Measurements from ENCODE around the gene AIG1. TPM values are rescaled to one million over a fixed set of nuclear protein-coding genes. Genes with fewer than 3 reads are reported as not detected.

AIG1 gene
- total RNA-seq, 1 donor: 9.8 TPM

DNA sequence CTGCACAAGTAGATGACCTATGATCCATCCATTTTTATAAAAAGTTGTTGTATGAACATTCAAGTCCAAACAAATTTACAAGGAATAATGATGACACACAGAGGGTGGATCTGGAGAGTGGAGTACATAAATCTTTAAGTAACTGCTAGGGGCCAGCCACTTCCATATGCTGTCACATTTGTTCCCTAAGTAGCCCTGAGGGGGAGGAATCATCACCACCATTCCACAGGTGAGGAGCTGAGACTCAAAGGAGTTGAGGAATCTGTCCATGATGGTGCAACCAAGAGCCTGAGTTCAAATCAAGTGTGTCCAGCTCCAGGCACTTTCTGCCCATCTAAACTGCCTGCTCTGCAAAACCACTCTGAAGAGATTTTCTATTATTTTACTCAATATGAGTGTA lies 132.1 kb downstream of the AIG1 start:
- no peaks in the 10 kb centered on the region for H3K9me3 ChIP-seq (ENCODE audit: low read depth, low read length)
- H3K27me3 ChIP-seq (ENCODE audit: insufficient read depth, low read length): no peaks in the 10 kb centered on the region
- no peaks in the 10 kb centered on the region for H3K4me1 ChIP-seq (ENCODE audit: insufficient read depth, low read length)
- H3K4me3 ChIP-seq (ENCODE audit: low read length): no peak overlapping the region

DNA sequence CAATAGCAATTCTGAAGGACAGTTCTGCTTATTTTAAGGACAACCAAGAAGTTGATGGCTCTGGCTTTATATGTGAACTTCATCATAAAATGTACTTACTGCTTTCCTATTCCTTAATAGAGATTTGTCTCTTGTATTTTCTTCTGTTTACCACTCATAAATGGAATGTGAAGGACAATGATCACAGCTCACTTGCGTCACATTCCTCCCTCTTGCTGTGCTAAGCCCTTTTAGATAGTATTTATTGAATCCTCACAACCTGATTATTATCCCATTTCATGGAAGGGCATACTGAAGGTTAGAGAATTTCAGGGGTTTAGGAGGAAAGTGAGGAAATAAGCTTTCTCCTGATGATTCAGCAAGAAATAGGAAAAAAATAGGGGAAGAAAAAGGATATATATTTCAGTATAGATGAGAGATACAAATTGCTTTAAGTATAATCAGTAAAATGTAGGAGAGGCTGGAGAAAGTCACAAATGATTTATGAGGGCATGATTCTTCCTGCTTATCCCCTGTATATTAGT lies 132.9 kb downstream of the AIG1 start:
- Histone ChIP-seq H3K4me3 (ENCODE audit: low read length) (no peak overlapping the region), H3K27me3 (ENCODE audit: insufficient read depth, low read length) (no peaks in the 10 kb centered on the region), H3K4me1 (ENCODE audit: insufficient read depth, low read length) (no peaks in the 10 kb centered on the region), H3K9me3 (ENCODE audit: low read depth, low read length) (no peaks in the 10 kb centered on the region)

DNA sequence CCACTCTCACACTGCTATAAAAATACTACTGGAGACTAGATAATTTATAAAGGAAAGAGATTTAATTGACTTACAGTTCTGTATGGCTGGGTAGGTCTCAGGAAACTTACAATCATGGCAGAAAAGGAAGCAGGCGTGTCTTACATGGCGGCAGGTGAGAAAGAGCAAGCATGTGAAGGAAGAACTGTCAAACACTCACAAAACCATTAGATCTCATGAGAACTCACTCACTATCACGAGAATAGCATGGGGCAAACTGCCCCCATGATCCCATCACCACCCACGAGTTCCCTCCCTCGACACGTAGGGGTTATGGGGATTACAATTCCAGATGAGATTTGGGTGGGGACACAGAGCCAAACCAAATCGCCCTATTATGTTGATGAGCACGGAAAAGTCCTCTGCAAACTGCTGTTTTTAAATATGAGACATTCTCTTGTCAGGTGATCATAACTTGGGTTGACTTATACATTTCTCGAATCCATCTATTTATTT lies 133.5 kb downstream of the AIG1 start:
- H3K4me1 ChIP-seq (ENCODE audit: insufficient read depth, low read length): no peaks in the 10 kb centered on the region
- no peaks in the 10 kb centered on the region for H3K9me3 ChIP-seq (ENCODE audit: low read depth, low read length)
- H3K27me3 ChIP-seq (ENCODE audit: insufficient read depth, low read length): no peaks in the 10 kb centered on the region
- H3K4me3 ChIP-seq (ENCODE audit: low read length): no peak overlapping the region

DNA sequence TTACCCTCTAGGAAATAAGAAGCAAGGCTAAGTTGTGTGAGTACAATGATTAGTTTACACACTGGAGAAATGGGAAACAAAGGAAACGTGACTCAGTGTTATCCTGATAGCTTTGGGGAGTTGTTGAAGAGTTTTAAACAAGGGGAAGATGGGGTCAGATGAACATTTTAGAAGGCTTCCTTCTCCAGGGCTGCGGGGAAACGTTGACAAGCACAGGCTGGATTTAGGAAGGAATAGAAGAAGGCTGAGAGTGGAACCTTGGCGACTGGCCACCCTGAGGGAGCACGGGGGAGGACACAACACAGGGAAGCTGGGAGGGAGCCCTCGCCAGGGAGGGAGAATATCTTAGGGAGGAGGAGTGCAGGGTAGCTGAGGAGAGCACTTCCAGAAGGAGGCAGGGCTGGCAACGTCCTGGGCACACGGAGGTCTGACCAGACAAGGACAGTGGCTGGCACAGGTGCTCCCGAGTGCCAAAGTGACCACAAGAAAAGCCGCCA lies 134.7 kb downstream of the AIG1 start:
- H3K27me3 ChIP-seq (ENCODE audit: insufficient read depth, low read length): no peaks in the 10 kb centered on the region
- H3K9me3 ChIP-seq (ENCODE audit: low read depth, low read length): no peaks in the 10 kb centered on the region

DNA sequence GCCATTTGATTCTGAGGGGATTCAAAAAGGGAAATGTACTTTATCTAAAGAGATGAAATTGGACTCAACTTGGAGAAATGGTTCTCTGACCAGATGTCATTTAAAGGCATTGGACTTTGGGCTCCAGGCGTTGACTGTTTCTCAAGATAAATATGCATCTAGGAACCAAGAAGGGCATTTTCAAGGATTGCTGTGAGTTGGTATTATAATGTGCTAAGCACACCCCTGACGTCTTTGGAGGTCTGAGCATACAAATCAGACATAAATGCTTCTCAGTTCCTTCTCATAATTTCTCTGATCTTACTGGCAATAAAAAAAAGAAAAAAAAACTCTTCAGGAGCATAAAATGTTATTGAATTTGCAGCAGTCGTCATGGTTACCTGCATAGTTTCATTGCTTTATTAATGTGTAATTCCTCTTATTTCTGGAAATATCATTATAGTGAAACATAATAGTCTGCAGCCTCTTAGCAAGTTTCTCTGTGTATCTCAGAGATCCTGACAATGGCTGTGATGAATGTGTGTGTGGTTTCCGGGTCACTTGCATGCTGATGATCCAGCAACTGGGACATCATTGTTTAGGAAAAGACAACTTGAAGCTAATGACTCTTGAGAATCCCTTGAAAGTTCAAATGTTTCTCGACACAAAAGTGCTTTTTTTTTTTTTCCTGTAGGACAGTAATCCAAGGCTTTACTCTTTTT lies 136.0 kb downstream of the AIG1 start:
- Histone ChIP-seq H3K4me1 (ENCODE audit: insufficient read depth, low read length) (no peaks in the 10 kb centered on the region), H3K9me3 (ENCODE audit: low read depth, low read length) (no peaks in the 10 kb centered on the region), H3K27me3 (ENCODE audit: insufficient read depth, low read length) (no peaks in the 10 kb centered on the region), H3K4me3 (ENCODE audit: low read length) (no peak overlapping the region)

More for the DNA sequence above, 134.7 kb downstream of the AIG1 start:
- Histone ChIP-seq H3K4me3 (ENCODE audit: low read length) (no peak overlapping the region), H3K4me1 (ENCODE audit: insufficient read depth, low read length) (no peaks in the 10 kb centered on the region)

DNA sequence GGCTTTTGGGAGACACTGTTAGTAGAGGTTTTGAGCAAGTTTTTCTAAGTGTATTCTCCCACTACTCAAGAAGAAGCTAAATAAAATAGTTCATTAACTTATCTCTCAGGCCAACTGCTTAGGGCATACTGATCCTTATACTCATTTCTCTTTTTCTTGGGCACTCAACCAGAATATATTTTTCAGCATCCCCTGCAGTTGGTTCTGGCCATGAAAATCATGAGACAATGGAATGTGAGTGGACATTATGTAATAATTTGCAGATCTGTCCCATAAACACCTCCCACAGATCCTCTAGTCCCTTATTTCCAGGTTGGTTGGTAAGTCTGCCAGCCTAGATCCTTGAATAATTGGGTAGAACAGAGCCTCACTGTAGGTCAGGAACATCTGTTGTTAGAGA lies 136.7 kb downstream of the AIG1 start:
- no peaks in the 10 kb centered on the region for H3K27me3 ChIP-seq (ENCODE audit: insufficient read depth, low read length)
- H3K4me3 ChIP-seq (ENCODE audit: low read length): no peak overlapping the region
- no peaks in the 10 kb centered on the region for H3K4me1 ChIP-seq (ENCODE audit: insufficient read depth, low read length)
- no peaks in the 10 kb centered on the region for H3K9me3 ChIP-seq (ENCODE audit: low read depth, low read length)

DNA sequence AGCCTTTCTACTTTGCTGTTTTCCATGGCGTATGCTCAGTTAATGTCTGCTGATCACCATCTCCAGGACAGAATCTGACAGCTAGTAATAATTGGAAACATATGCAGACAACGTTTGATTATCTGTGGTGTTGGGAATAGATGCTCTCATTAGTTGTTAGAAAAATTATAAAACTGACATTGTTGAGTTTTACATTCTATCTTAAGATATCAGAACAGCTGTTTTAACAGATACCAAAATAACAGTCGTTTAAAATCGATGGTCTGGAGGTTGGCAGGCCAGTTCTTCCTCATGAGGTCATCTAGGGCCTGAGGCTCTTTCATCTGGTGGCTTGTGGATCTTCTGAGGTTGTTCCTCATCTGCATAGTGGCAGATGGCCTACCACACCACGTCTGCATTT lies 137.6 kb downstream of the AIG1 start:
- no peaks in the 10 kb centered on the region for H3K4me1 ChIP-seq (ENCODE audit: insufficient read depth, low read length)
- H3K4me3 ChIP-seq (ENCODE audit: low read length): no peak overlapping the region
- H3K27me3 ChIP-seq (ENCODE audit: insufficient read depth, low read length): no peaks in the 10 kb centered on the region
- no peaks in the 10 kb centered on the region for H3K9me3 ChIP-seq (ENCODE audit: low read depth, low read length)

DNA sequence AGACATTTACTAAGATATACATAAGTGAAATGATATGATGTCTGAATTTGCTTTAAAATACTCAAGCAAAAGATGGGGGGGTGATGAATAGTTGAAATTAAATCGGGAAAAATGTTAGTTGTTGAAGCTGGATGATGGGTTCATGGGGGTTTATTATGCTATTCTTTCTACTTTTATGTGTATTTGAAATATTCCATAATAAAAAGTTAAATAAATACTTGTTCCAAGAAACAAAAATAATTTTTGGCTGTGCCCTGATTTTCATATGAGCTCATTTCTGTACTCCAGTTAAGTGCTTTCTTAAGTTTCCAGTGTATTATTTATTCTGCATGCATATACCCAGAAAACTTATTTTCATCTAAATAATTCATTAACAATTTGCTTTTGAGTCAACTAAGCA lies 138.6 kb downstream of the AIG1 start:
- Histone ChIP-seq H3K4me3 (ENCODE audit: low read length) (no peak overlapping the region), H3K27me3 (ENCODE audit: insufficient read depth, low read length) (no peaks in the 10 kb centered on the region), H3K9me3 (ENCODE audit: low read depth, low read length) (no peaks in the 10 kb centered on the region), H3K4me1 (ENCODE audit: insufficient read depth, low read length) (no peaks in the 10 kb centered on the region)

DNA sequence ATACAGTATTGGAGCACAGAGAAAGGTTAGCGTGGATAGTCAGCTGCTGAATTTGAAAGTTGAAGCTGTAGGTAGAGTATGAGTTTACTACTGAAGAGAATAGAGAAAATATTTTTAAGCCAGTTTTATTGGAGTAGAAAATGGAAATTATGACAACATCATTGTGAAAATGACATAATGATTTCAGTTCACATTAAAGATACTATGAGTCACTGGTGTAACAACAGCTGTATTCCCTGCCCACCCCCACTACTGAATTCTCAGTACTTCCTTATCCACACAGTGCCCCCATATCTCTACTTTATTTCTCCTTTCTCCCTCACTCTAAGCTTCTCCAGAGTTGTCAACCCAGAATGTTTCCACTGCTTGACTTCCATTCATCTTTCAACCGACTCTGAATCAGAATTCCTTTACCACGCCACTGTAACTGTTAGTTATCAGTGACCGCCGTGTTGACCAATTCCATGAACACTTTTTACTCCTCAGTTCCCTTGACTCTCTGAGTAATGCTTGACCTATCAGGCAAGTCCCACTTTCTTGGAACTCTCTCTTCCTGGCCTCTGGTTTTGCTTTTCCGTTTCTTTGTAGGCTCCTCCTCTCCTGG lies 139.6 kb downstream of the AIG1 start:
- Histone ChIP-seq H3K4me1 (ENCODE audit: insufficient read depth, low read length) (no peaks in the 10 kb centered on the region), H3K27me3 (ENCODE audit: insufficient read depth, low read length) (no peaks in the 10 kb centered on the region), H3K4me3 (ENCODE audit: low read length) (no peak overlapping the region), H3K9me3 (ENCODE audit: low read depth, low read length) (no peaks in the 10 kb centered on the region)

DNA sequence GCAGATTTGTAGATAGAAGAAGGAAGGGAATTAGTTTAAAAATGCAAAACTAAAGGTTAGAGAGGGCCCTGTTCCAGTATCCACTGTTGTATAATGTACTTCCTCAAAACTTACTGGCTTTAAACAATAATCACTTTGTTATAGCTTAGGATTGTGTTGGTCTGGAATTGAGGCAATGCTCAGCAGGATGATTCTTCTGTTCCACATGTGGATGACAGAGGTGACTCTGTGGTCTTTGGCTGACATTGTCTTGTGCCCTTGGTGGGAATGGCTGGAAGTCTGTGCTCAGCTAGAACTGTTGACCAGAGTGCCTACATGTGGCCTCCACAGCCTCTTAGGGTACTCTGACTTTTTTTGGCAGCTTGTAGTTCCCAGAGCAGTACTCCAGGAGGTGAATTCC lies 143.4 kb downstream of the AIG1 start:
- Histone ChIP-seq H3K4me1 (ENCODE audit: insufficient read depth, low read length) (no peaks in the 10 kb centered on the region), H3K4me3 (ENCODE audit: low read length) (no peak overlapping the region)

DNA sequence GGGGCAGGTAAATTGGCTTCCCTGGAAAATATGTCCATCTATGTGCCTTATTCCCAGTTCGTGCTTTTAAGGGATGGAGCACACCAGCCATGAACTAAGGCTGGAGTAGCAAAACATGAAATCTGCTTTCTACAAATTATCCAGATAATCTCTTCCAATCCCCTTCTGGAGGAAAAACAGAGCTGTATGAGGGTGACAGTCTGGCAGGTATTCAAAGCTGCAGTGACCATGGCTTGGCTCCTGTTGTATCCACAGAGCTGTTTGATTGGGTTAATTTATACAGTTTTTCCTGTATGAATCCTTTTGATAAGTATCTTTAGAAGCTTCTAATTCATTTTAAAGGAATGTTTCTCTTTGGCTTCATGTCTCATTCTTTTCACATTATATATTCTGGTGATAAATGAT lies 144.4 kb downstream of the AIG1 start:
- Histone ChIP-seq H3K4me3 (ENCODE audit: low read length) (no peak overlapping the region), H3K27me3 (ENCODE audit: insufficient read depth, low read length) (no peaks in the 10 kb centered on the region), H3K4me1 (ENCODE audit: insufficient read depth, low read length) (no peaks in the 10 kb centered on the region), H3K9me3 (ENCODE audit: low read depth, low read length) (no peaks in the 10 kb centered on the region)

More for the DNA sequence above, 143.4 kb downstream of the AIG1 start:
- no peaks in the 10 kb centered on the region for H3K9me3 ChIP-seq (ENCODE audit: low read depth, low read length)
- no peaks in the 10 kb centered on the region for H3K27me3 ChIP-seq (ENCODE audit: insufficient read depth, low read length)

DNA sequence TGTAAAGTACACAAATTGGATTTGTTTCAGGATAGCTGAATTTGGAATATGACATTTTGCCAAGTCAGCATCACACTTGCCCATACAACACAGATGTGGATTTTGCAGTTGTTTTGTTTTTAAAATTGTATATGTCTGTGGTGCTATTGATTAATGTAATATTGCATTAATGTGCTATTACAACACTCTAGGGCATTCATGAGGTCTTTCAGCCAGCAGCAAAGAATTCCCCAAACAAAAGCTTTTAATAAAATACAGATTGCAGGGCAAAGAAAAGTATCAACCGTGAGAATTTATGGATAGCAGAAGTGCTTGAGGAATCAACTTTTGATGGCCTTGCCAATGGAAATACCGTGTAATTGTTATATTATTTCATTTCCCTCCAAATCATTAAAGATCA lies 144.9 kb downstream of the AIG1 start:
- H3K27me3 ChIP-seq (ENCODE audit: insufficient read depth, low read length): no peaks in the 10 kb centered on the region
- no peak overlapping the region for H3K4me3 ChIP-seq (ENCODE audit: low read length)
- no peaks in the 10 kb centered on the region for H3K4me1 ChIP-seq (ENCODE audit: insufficient read depth, low read length)
- H3K9me3 ChIP-seq (ENCODE audit: low read depth, low read length): no peaks in the 10 kb centered on the region

DNA sequence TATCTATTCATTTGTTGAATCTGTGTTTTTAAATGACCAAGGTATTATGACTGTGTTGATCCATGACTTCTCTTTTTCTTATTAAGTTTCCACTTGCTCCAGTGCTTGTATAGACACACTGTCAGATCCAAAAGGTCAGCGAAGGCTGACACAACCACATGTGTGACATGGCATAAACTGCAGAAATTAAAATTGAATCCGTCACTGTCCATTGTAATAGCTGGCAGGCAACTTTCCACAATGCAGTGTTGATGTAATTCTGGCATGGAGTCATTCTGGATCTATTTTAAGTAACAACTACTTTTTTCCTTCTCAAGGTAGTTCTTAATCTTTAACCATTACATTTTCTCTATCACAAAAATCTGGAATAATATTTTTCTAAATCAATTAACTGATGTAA lies 145.3 kb downstream of the AIG1 start:
- H3K27me3 ChIP-seq (ENCODE audit: insufficient read depth, low read length): no peaks in the 10 kb centered on the region
- H3K4me3 ChIP-seq (ENCODE audit: low read length): no peak overlapping the region
- H3K4me1 ChIP-seq (ENCODE audit: insufficient read depth, low read length): no peaks in the 10 kb centered on the region
- no peaks in the 10 kb centered on the region for H3K9me3 ChIP-seq (ENCODE audit: low read depth, low read length)

DNA sequence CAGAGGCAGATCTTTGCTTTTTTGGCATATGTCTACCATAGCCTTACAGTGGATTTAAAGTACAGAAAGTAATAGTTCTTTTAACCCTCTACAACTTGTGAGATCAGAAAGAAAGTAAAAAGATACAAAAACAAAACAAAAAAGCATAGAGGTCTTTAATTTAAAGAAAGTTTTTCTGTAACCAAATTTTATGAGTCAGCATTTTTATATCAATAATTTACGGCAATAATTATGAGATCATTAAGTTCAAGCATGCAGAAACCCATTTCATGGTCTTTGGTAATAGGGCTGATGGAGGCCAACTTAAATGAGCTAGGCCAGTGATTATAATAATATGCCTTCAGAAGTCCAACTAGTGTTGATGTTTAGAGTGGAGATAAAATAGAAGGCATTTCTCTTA lies 145.9 kb downstream of the AIG1 start:
- no peaks in the 10 kb centered on the region for H3K27me3 ChIP-seq (ENCODE audit: insufficient read depth, low read length)
- no peaks in the 10 kb centered on the region for H3K4me1 ChIP-seq (ENCODE audit: insufficient read depth, low read length)
- H3K9me3 ChIP-seq (ENCODE audit: low read depth, low read length): no peaks in the 10 kb centered on the region
- H3K4me3 ChIP-seq (ENCODE audit: low read length): no peak overlapping the region

DNA sequence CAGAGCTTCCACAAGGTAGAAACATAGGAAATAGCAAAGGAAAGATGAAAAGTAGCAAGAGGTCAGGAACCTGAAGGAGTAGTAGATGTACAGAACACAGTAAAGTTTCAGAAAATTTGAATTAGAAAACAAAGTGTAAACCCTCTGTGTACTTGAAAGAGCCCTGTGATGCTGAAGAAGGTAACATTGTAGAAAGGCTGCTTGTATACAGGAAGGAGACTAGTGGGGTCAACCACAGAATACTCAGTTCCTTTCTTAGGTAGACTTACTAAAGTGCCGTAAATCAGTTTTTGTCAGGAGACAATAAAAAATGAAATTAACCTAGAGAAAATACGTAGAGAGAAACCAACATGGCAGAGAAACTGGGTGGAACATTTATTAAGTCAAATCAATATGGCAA lies 149.7 kb downstream of the AIG1 start:
- Histone ChIP-seq H3K4me1 (ENCODE audit: insufficient read depth, low read length) (no peaks in the 10 kb centered on the region), H3K9me3 (ENCODE audit: low read depth, low read length) (no peaks in the 10 kb centered on the region), H3K27me3 (ENCODE audit: insufficient read depth, low read length) (no peaks in the 10 kb centered on the region), H3K4me3 (ENCODE audit: low read length) (no peak overlapping the region)

Measured in mononuclear cell (primary cell).